Aorta (tissue), 5 donors: Measurements from ENCODE around the gene TRAM2. TPM values are rescaled to one million over a fixed set of nuclear protein-coding genes. Genes with fewer than 3 reads are reported as not detected.

Experiments
- ATAC-seq: fragments of 200-7000 bp; cut with Tn5 transposase; one replicate; pipeline ENCODE4 v1.9.1; 2022; ENCODE audit warnings: moderate library complexity; ENCODE audit not compliant: low FRiP score
- DNase-seq, 2 donors: peaks; one replicate each; pipeline ENCODE4 v3.0.0-alpha.2; 2020
- H3K27ac ChIP-seq, 2 donors: one replicate each; pipeline ENCODE4 v1.5.1; 2013; ENCODE audit warnings: low read length in 2 of 2, mild to moderate bottlenecking in 2 of 2, moderate library complexity in 2 of 2, control low read depth in 1 of 2, inconsistent platforms in 1 of 2, low read depth in 1 of 2
- H3K27me3 ChIP-seq, 2 donors: one replicate each; pipeline ENCODE4 v1.6.1; 2013; ENCODE audit warnings: control low read depth in 1 of 2, low read length in 1 of 2, mild to moderate bottlenecking in 1 of 2, moderate library complexity in 1 of 2; ENCODE audit not compliant: insufficient read depth in 2 of 2, control insufficient read depth in 1 of 2
- H3K36me3 ChIP-seq, 2 donors: one replicate each; pipeline ENCODE4 v1.6.1; 2013; ENCODE audit warnings: control low read depth in 1 of 2, low read length in 1 of 2, mild to moderate bottlenecking in 1 of 2; ENCODE audit not compliant: insufficient read depth in 2 of 2, control insufficient read depth in 1 of 2
- H3K4me1 ChIP-seq, 2 donors: one replicate each; pipeline ENCODE4 v1.6.1; 2013; ENCODE audit warnings: low read length in 2 of 2, control low read depth in 1 of 2, mild to moderate bottlenecking in 1 of 2, moderate library complexity in 1 of 2; ENCODE audit not compliant: insufficient read depth in 2 of 2, control insufficient read depth in 1 of 2
- H3K4me3 ChIP-seq, 2 donors: one replicate each; pipeline ENCODE4 v1.5.1; 2013; ENCODE audit warnings: low read length in 2 of 2, control low read depth in 1 of 2, mild to moderate bottlenecking in 1 of 2
- H3K9me3 ChIP-seq: one replicate; pipeline ENCODE4 v1.6.1; 2013; ENCODE audit warnings: mild to moderate bottlenecking, low read length; ENCODE audit not compliant: control insufficient read depth
- WGBS, 2 donors: extraction: QIAGEN DNeasy Blood & Tissue Kit; methylation state at CpG; one replicate each; pipeline ENCODE4 v1.1.7; 2013; 5-methylcytosine and 5-hydroxymethylcytosine counted together
- intact Hi-C, 2 donors: fragments of 100-400 bp; cut with DNase I; formaldehyde crosslinking; loops; one replicate each; pipeline versions ENCODE4 v1.14.2 to v1.15.0; 2022
- polyA plus RNA-seq, 2 donors: library from polyadenylated mRNA; stranded (reverse); fragments of 200-250 nt; gene quantifications; one replicate each; pipeline ENCODE4 v1.2.3, GENCODE V29; 2013
- total RNA-seq, 2 donors: library from RNA; stranded (reverse); fragmentation: NEBNext Ultra II Directional; extraction: Animal tissue kit (Norgen Biotek cat#: 25700); gene quantifications; one replicate each; pipeline ENCODE4 v1.2.1, GENCODE V29; 2021
- donor health status: healthy with polysubstance abuse.
- donor health status: Bipolar disorder and iron deficiency.
- donor health status: DM: no; HTN: no; CAD: no.
- donor health status: DM: no; HTN: no; CAD: no.
- donor health status: DM: yes; HTN: yes; CAD: no.

The TRAM2 gene
- total and polyA plus RNA-seq, 4 donors: 7.5 to 39.5 (median 30.3) TPM

DNA sequence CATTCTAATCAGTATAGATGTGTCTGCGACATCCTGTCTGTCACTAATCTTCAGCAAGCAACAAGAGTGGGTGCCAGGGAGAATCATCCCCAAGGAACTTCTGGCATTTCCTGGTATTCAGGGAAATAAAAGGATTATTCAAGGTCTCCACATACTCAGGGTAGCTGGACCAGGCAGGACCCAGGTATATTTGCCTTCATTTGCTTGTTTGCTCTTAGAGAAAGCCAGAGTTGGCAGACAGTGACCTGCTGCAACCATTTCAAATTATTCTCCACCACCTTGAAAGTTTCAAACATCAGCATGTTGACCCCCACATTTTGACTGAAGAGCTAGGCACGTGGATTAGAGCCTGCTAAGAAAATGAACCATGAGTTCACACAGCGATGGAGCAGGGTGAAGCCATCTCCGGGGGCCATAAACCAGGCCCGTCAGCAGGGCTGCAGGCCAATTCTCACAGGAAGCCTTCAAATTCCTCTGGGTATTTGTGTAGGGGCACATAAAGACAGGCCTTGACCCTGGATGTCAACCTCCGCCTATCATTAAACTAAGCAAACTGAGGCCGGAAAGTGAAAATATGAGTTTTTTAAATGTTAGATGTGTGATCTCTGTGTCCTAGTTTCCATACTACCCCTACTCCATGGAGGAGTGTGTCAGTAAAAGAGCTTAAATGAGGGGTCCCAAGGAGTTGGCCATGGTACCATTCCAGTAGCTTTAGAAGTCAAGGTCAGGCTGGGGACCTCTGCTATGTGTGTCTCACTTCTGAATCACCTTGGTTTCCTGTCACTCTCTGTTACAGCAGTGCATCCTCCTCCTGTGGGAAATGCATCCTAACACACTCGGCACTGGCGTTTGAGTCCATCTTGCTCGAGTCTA is 32.9 kb downstream of the TRAM2 start:
- Histone ChIP-seq H3K4me3 (no peak overlapping the region), H3K4me1 (peaks cover 9 to 38% of the 10 kb centered on the region in 2 donors), H3K9me3 (no peaks in the 10 kb centered on the region), H3K27me3 (no peaks in the 10 kb centered on the region), H3K36me3 (no peaks in the 10 kb centered on the region), H3K27ac (peak overlapping the region; percentile 92 to 94)
- DNase-seq (no peak), ATAC-seq (no peak)
- intact Hi-C loops: no loop called here
- WGBS, 2 donors: 35 to 40% methylated on average over 10 of the region's 10 CpGs

DNA sequence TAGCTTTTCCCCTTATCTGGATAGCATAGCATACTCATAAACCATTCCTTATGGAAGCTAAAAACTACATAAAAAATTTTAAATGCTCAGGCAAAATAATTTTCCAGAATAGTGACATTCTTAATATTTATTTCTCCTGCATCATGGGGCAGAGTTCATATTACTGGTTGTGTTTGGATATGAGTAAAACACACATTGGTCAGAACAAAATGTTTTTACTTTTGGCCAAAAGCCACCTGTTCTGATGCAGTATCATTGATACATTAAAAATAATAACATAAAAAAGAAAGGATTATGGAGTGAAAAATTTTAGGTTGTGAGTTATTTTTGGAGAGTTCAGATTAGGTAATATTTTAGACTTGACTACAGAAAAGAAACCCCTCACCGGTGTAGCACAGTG is 33.6 kb downstream of the TRAM2 start:
- H3K27ac ChIP-seq: peak overlapping the region in 1 of 2 donors; percentile 92
- H3K36me3 ChIP-seq: no peaks in the 10 kb centered on the region
- intact Hi-C loops: no loop called here
- WGBS, 2 donors: 0 to 7% methylated on average over 1 of the region's 1 CpG
- no peaks in the 10 kb centered on the region for H3K9me3 ChIP-seq
- H3K4me3 ChIP-seq: no peak overlapping the region
- no peak for DNase-seq
- no peaks in the 10 kb centered on the region for H3K27me3 ChIP-seq
- no peak for ATAC-seq
- H3K4me1 ChIP-seq: peaks cover 6 to 38% of the 10 kb centered on the region in 2 donors

- no peaks in the 10 kb centered on the region for H3K9me3 ChIP-seq
- H3K27me3 ChIP-seq: no peaks in the 10 kb centered on the region
- no peak for DNase-seq
- peaks cover 6 to 37% of the 10 kb centered on the region in 2 donors for H3K4me1 ChIP-seq
- ATAC-seq: no peak
- peak overlapping the region; percentile 24 to 39 for H3K27ac ChIP-seq
- H3K4me3 ChIP-seq: no peak overlapping the region
- 61 to 62% methylated on average over 6 of the region's 6 CpGs for WGBS, 2 donors
- intact Hi-C loops: no loop called here
- H3K36me3 ChIP-seq: no peaks in the 10 kb centered on the region
Measured at GRCh38 chr6:52541135-52541534, 35.7 kb downstream of the TRAM2 start.

GRCh38 chr6:52540286-52540902 is 36.5 kb downstream of the TRAM2 start:
- 67% methylated on average over 3 of the region's 3 CpGs for WGBS, 2 donors
- peak overlapping the region in 1 of 2 donors; percentile 56 for H3K27ac ChIP-seq
- H3K27me3 ChIP-seq: no peaks in the 10 kb centered on the region
- intact Hi-C loops: no loop called here
- H3K9me3 ChIP-seq: no peaks in the 10 kb centered on the region
- no peak for ATAC-seq
- H3K4me3 ChIP-seq: no peak overlapping the region
- no peak for DNase-seq
- no peaks in the 10 kb centered on the region for H3K36me3 ChIP-seq
- peaks cover 4 to 37% of the 10 kb centered on the region in 2 donors for H3K4me1 ChIP-seq

GRCh38 chr6:52539607-52540006 is 37.3 kb downstream of the TRAM2 start:
- Histone ChIP-seq H3K4me1 (peaks cover 2 to 37% of the 10 kb centered on the region in 2 donors), H3K27ac (peak overlapping the region; percentile 49 to 70), H3K36me3 (peaks cover 0 to 3% of the 10 kb centered on the region in 2 donors), H3K27me3 (no peaks in the 10 kb centered on the region), H3K9me3 (no peaks in the 10 kb centered on the region), H3K4me3 (no peak overlapping the region)
- intact Hi-C loops: no loop called here
- no peak for ATAC-seq
- whole genome bisulfite sequencing, 2 donors: 31 to 36% methylated on average over 6 of the region's 6 CpGs
- DNase-seq: no peak

DNA sequence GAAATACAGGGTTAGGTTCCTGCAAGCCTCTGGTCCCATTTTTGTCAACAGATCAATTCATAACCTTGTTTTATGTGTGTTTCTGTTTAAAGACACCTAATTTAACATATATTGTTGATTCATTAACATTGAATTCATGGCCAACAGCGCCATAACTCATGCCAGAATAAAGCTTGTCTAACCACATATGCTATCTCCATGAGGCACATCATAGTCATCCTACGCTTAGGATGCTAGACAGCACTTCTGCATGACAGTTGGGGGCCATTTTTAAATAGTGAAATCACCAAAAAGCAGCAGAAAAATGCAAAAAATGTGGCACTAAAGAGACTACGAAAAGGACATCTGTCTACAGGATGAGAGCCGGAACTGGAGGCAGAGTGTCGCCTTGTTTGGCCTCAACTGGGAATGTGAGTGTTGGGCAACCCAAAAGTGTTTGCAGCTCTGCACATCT is 37.9 kb downstream of the TRAM2 start:
- Histone ChIP-seq H3K36me3 (peaks cover 0 to 3% of the 10 kb centered on the region in 2 donors), H3K4me1 (peaks cover 2 to 32% of the 10 kb centered on the region in 2 donors), H3K27ac (peak overlapping the region in 1 of 2 donors; percentile 20), H3K9me3 (no peaks in the 10 kb centered on the region), H3K4me3 (no peak overlapping the region), H3K27me3 (no peaks in the 10 kb centered on the region)
- intact Hi-C loops: no loop called here
- 89 to 90% methylated on average over 5 of the region's 5 CpGs for WGBS, 2 donors
- DNase-seq (no peak), ATAC-seq (no peak)

DNA sequence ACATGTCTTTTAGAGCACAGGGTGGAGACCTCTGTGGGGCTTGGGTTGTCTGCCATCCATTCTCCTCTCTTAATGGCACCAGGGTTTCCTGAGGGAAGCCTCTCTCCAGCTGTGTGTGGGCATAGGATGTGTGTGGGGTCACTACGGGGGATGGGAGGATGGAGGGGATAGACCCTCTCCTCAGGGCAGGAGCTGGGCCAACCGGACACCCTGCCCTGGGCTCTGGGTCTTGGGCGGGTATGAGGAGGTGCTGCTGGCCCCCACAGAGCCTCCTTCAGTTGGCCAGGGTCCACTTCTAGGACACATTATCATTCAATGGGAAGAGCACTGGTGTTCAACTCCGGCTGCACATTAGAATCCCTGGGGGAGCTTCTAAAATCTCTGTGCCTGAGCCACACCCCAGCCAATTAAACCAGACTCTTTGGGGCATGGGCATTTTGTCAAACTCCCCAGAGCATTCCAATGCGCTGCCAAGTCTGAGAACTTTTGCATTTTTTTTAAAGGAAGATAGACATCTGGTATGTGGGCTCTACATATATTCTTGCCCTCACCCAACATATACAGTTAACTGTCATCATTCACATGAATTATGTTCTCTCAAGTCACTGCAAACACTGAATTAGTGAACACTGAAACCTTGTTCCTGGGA is 38.5 kb downstream of the TRAM2 start:
- Histone ChIP-seq H3K27me3 (no peaks in the 10 kb centered on the region), H3K4me3 (no peak overlapping the region), H3K9me3 (no peaks in the 10 kb centered on the region), H3K36me3 (peaks cover 0 to 3% of the 10 kb centered on the region in 2 donors), H3K4me1 (peaks cover 2 to 29% of the 10 kb centered on the region in 2 donors), H3K27ac (peak overlapping the region in 1 of 2 donors; percentile 11)
- no peak for ATAC-seq
- 65 to 67% methylated on average over 5 of the region's 5 CpGs for WGBS, 2 donors
- no peak for DNase-seq
- intact Hi-C loops: no loop called here

DNA sequence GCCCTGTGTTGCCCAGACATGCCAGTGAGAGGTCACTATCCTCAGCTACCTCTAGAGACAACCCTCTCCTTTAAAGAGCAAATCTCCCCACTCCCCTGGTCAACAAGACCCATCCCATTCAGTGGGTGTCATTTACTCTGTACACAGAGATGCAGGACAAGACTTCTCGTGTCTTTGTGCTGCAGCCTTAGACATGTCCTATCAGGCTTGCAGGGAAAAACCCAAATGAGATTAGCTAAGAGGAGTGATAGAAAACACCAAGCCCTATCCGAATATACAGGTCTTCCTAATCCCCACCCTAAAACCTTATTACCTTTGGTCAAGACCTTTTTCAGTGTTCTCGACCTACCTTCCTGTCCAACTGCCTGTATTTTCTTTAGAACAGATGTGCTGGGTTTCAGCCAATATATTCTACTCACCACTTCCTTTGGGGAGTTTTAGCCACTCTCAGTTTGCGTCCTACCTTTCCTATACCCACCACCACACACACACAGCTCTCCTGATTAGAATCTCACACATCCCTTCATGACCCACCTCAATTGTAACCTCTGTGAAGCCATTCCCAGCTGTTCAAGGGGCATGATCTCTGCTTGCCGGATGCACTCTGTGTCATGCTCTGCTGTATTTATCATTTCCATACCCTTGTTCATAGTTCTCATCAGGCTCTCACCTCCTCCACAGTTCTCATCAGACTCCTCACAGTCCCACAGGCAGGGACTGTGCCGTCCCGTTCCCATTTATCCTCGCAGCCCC is 39.7 kb downstream of the TRAM2 start:
- DNase-seq (no peak), ATAC-seq (no peak)
- Histone ChIP-seq H3K9me3 (no peaks in the 10 kb centered on the region), H3K27me3 (no peaks in the 10 kb centered on the region), H3K4me1 (peaks cover 2 to 26% of the 10 kb centered on the region in 2 donors), H3K27ac (no peak overlapping the region), H3K4me3 (no peak overlapping the region), H3K36me3 (peaks cover 0 to 3% of the 10 kb centered on the region in 2 donors)
- intact Hi-C loops: no loop called here
- 74 to 80% methylated on average over 8 of the region's 8 CpGs for WGBS, 2 donors
